ENCODE measurements around the gene C2orf69. TPM values are rescaled to one million over a fixed set of nuclear protein-coding genes. Genes with fewer than 3 reads are reported as not detected.
A peak's percentile ranks its signal among the peaks of the same experiment; 100 is the strongest.

C2orf69 gene
- total RNA-seq, 1 experiment from 2014 or later: 22.0 TPM

GRCh38 chr2:199929262-199929661 is 18.2 kb downstream of the C2orf69 start:
- Histone ChIP-seq H3K4me2 (ENCODE audit: insufficient read depth, insufficient read length, low read length) (no peak overlapping the region), H2BK15ac (ENCODE audit: low read depth, low read length) (no peak overlapping the region), H3K23ac (ENCODE audit: insufficient read length, low read depth, low read length) (no peak overlapping the region), H3K27ac (ENCODE audit: insufficient read length, low read depth, low read length) (no peak overlapping the region), H3K9me3 (ENCODE audit: control insufficient read depth, low read depth, low read length) (no peaks in the 10 kb centered on the region), H4K5ac (ENCODE audit: insufficient read length, low read depth, low read length) (no peak overlapping the region), H3K27me3 (ENCODE audit: insufficient read depth, low read length) (no peaks in the 10 kb centered on the region), H3K79me1 (ENCODE audit: insufficient read depth, low read depth, low read length, poor library complexity, severe bottlenecking) (no peaks in the 10 kb centered on the region), H3K14ac (ENCODE audit: insufficient read depth, low read length) (no peak overlapping the region), H4K20me1 (ENCODE audit: control insufficient read depth, insufficient read depth, insufficient read length) (no peaks in the 10 kb centered on the region), H2BK20ac (ENCODE audit: low read depth, low read length, poor library complexity, severe bottlenecking) (no peak overlapping the region), H3K79me2 (ENCODE audit: insufficient read depth, low read length) (no peaks in the 10 kb centered on the region; the same call in 1 of the 2 replicates), H3K9ac (ENCODE audit: extremely low read depth, insufficient read length, low read length) (no peak overlapping the region), H2BK5ac (ENCODE audit: insufficient read length, low read length) (no peak overlapping the region), H3K4me1 (ENCODE audit: insufficient read depth, low read length) (no peaks in the 10 kb centered on the region), H2AFZ (ENCODE audit: low read length) (no peak overlapping the region), H3T11ph (ENCODE audit: low read length) (no peak overlapping the region), H2BK12ac (ENCODE audit: insufficient read length, low read depth, low read length) (no peak overlapping the region), H3K18ac (ENCODE audit: insufficient read length, low read depth, low read length) (no peak overlapping the region), H3K23me2 (ENCODE audit: insufficient read length, low read depth, low read length, poor library complexity, severe bottlenecking) (no peaks in the 10 kb centered on the region), H4K91ac (ENCODE audit: insufficient read length, low read depth, low read length) (no peak overlapping the region), H3K56ac (ENCODE audit: insufficient read length, low read depth, low read length) (no peak overlapping the region), H3K4ac (ENCODE audit: low read depth, low read length) (no peak overlapping the region), H2AK5ac (ENCODE audit: insufficient read length, low read length) (no peak overlapping the region), H4K8ac (replicated peaks; ENCODE audit: insufficient read length, low read depth, low read length) (no peak overlapping the region), H2BK120ac (ENCODE audit: low read depth, low read length, poor library complexity, severe bottlenecking) (no peak overlapping the region)
- Mint-ChIP-seq H3K36me3 (ENCODE audit: insufficient read depth in 1 of 3, low read depth in 3 of 3) (peaks cover 16 to 55% (median 39%) of the 10 kb centered on the region in 3 experiments; a peak in 6 of 7 replicates), H3K27me3 (ENCODE audit: low read depth) (no peaks in the 10 kb centered on the region), H3K4me3 (no peak overlapping the region), H3K4me1 (peaks cover 27 to 30% of the 10 kb centered on the region in 2 experiments), H3K9me3 (no peaks in the 10 kb centered on the region), H3K27ac (peak overlapping the region in 2 of 3 experiments; percentile 65 to 89; a peak in 5 of 7 replicates)
- WGBS (ENCODE audit: extremely low coverage, insufficient read length, low lambda C conversion rate): no CpG with 5 or more reads among the region's 2 CpGs
- no peak for DNase-seq
- TF ChIP-seq CTCF (conservative IDR thresholded peaks at IDR 0.05): no peak

Data from H9 (cell line).